ENCODE measurements around the gene CHTF18. TPM values are rescaled to one million over a fixed set of nuclear protein-coding genes. Genes with fewer than 3 reads are reported as not detected.

Gene CHTF18
- total RNA-seq, 2 experiments from 2014 or later: 30.7 to 31.1 TPM

GRCh38 chr16:824601-825000, 36.2 kb downstream of the CHTF18 start:
- peaks cover 5% of the 10 kb centered on the region for H3K4me1 Mint-ChIP-seq (ENCODE audit: low read depth)
- DNase-seq (no peak), ATAC-seq (ENCODE audit: poor library complexity) (no peak)
- ChIA-PET CTCF (no interaction called here), POLR2A (no interaction called here)
- intact Hi-C loops (cut with DNase I, micrococcal nuclease): no loop called here
- Histone ChIP-seq H3K27me3 (ENCODE audit: control insufficient read depth in 1 of 2, insufficient read depth in 2 of 2, low read length in 2 of 2) (peaks cover 0 to 3% of the 10 kb centered on the region in 2 experiments), H3K27ac (ENCODE audit: low read depth in 1 of 2, low read length in 2 of 2) (no peak overlapping the region), H3K9me3 (ENCODE audit: control insufficient read depth in 1 of 2, insufficient read depth in 1 of 2, low read length in 2 of 2) (peaks cover 0 to 9% of the 10 kb centered on the region in 2 experiments), H3K4me1 (ENCODE audit: insufficient read depth, low read length) (peaks cover 6% of the 10 kb centered on the region), H3K4me3 (ENCODE audit: low read length) (no peak overlapping the region), H3K36me3 (ENCODE audit: insufficient read depth, low read length) (no peaks in the 10 kb centered on the region)
- H3K27me3 Mint-ChIP-seq: peaks cover 12% of the 10 kb centered on the region
- TF ChIP-seq, protein P1, sequence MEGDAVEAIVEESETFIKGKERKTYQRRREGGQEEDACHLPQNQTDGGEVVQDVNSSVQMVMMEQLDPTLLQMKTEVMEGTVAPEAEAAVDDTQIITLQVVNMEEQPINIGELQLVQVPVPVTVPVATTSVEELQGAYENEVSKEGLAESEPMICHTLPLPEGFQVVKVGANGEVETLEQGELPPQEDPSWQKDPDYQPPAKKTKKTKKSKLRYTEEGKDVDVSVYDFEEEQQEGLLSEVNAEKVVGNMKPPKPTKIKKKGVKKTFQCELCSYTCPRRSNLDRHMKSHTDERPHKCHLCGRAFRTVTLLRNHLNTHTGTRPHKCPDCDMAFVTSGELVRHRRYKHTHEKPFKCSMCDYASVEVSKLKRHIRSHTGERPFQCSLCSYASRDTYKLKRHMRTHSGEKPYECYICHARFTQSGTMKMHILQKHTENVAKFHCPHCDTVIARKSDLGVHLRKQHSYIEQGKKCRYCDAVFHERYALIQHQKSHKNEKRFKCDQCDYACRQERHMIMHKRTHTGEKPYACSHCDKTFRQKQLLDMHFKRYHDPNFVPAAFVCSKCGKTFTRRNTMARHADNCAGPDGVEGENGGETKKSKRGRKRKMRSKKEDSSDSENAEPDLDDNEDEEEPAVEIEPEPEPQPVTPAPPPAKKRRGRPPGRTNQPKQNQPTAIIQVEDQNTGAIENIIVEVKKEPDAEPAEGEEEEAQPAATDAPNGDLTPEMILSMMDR (IDR thresholded peaks at IDR 0.05): no peak
- H3K36me3 Mint-ChIP-seq (ENCODE audit: low read depth): no peaks in the 10 kb centered on the region
- H3K9me3 Mint-ChIP-seq: no peaks in the 10 kb centered on the region
- no peak overlapping the region for H3K27ac Mint-ChIP-seq
- no peak overlapping the region for H3K4me3 Mint-ChIP-seq

GRCh38 chr16:825341-826061, 37.1 kb downstream of the CHTF18 start:
- H3K9me3 ChIP-seq (ENCODE audit: control insufficient read depth in 1 of 2, insufficient read depth in 1 of 2, low read length in 2 of 2): peaks cover 0 to 8% of the 10 kb centered on the region in 2 experiments
- H3K4me1 ChIP-seq (ENCODE audit: insufficient read depth, low read length): no peaks in the 10 kb centered on the region
- no peak for ATAC-seq (ENCODE audit: poor library complexity)
- H3K27me3 ChIP-seq (ENCODE audit: control insufficient read depth in 1 of 2, insufficient read depth in 2 of 2, low read length in 2 of 2): no peaks in the 10 kb centered on the region
- CTCF ChIA-PET: no interaction called here
- Mint-ChIP-seq H3K4me3 (no peak overlapping the region), H3K27ac (no peak overlapping the region), H3K27me3 (peaks cover 14% of the 10 kb centered on the region), H3K4me1 (ENCODE audit: low read depth) (no peaks in the 10 kb centered on the region), H3K36me3 (ENCODE audit: low read depth) (no peaks in the 10 kb centered on the region), H3K9me3 (no peaks in the 10 kb centered on the region)
- H3K4me3 ChIP-seq (ENCODE audit: low read length): no peak overlapping the region
- H3K27ac ChIP-seq (ENCODE audit: low read depth in 1 of 2, low read length in 2 of 2): no peak overlapping the region
- intact Hi-C loops (cut with DNase I, micrococcal nuclease): no loop called here
- POLR2A ChIA-PET: no interaction called here
- TF ChIP-seq, protein P1 (IDR thresholded peaks at IDR 0.05): no peak
- H3K36me3 ChIP-seq (ENCODE audit: insufficient read depth, low read length): no peaks in the 10 kb centered on the region
- no peak for DNase-seq

DNA sequence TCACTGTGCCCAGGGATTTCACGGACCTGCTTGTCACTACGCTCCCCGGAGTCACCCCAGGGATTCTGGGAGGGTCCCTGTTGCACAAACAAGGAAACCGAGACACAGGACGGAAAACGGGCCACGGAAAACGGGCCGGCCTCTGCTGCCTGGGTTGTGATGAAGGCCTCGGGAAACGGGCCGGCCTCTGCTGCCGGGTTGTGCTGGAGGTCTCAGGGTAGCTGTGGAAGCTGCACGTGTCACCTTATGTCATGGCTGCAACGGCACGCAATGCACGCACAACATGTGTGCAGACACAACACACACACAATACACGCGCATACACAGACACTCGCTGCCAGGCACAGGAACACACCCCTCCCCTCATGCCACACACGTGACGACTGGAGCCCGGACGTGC, 39.1 kb downstream of the CHTF18 start:
- Mint-ChIP-seq H3K27ac (no peak overlapping the region), H3K4me3 (no peak overlapping the region)

More for the DNA sequence above, 39.1 kb downstream of the CHTF18 start:
- no peak for ATAC-seq (ENCODE audit: poor library complexity)
- Mint-ChIP-seq H3K27me3 (peaks cover 9% of the 10 kb centered on the region), H3K36me3 (ENCODE audit: low read depth) (no peaks in the 10 kb centered on the region), H3K4me1 (ENCODE audit: low read depth) (no peaks in the 10 kb centered on the region), H3K9me3 (no peaks in the 10 kb centered on the region)
- POLR2A ChIA-PET: no interaction called here
- Histone ChIP-seq H3K9me3 (ENCODE audit: control insufficient read depth in 1 of 2, insufficient read depth in 1 of 2, low read length in 2 of 2) (peaks cover 0 to 12% of the 10 kb centered on the region in 2 experiments), H3K27ac (ENCODE audit: low read depth in 1 of 2, low read length in 2 of 2) (no peak overlapping the region), H3K4me1 (ENCODE audit: insufficient read depth, low read length) (peaks cover 3% of the 10 kb centered on the region), H3K27me3 (ENCODE audit: control insufficient read depth in 1 of 2, insufficient read depth in 2 of 2, low read length in 2 of 2) (no peaks in the 10 kb centered on the region), H3K4me3 (ENCODE audit: low read length) (no peak overlapping the region), H3K36me3 (ENCODE audit: insufficient read depth, low read length) (no peaks in the 10 kb centered on the region)
- TF ChIP-seq, protein P1 (IDR thresholded peaks at IDR 0.05): no peak
- DNase-seq: no peak
- intact Hi-C loops (cut with DNase I, micrococcal nuclease): no loop called here
- CTCF ChIA-PET: no interaction called here

All from CD4-positive, alpha-beta T cell (primary cell).